GM18858 (cell line): ENCODE measurements around the gene RFX5.
"Not testable (repeated sequence)": the region's sequence is repeated elsewhere in the genome, so short reads cannot be mapped to it uniquely, and the experiment has no call there.

Experiments
- ATAC-seq: cut with Tn5 transposase; IDR thresholded peaks from one replicate; pipeline ENCODE4 v1.9.1; 2021; ENCODE audit not compliant: unreplicated experiment

RFX5 gene

GRCh38 chr1:151362308-151363155 is 15.5 kb upstream of the RFX5 start:
- ATAC-seq = no peak

GRCh38 chr1:151361883-151362282 is 14.8 kb upstream of the RFX5 start:
- no peak for ATAC-seq

- ATAC-seq = no peak
Measured at GRCh38 chr1:151356696-151357095, 9.6 kb upstream of the RFX5 start.

DNA sequence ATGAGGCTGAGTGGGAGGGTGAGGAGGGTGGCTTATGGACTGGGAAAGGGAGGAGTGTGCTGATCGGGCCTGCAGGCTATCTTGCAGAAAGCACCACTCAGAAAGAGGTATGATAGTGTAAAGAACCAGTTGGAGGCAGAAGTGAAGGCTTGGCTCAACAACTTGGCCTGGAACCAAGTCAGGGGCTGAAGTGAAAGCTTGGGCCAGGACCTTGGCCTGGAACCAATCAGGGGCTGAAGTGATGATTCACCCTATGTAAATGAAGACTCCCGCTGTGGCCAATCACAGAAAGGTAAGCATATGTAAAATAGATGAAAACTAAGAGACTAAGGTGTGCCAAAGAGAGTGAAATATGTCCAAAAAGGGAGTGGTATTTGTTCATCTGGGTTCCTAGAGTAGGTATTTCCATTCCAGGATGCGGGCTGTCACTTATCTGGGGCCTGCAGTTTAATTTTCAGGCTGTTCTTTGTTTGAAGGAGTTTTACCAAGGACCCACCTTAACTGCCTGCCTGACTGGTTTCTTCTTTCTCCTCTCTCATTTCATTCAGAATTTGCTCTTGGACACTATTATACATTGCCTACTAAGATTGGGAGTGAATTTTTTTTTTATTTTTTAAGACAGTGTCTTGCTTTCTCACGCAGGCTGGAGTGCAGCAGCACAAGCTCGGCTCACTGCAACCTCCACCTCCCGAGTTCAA is 5.1 kb upstream of the RFX5 start:
- ATAC-seq = no peak

- not testable (repeated sequence) for ATAC-seq
Measured at GRCh38 chr1:151350323-151350722, 3.3 kb upstream of the RFX5 start.

GRCh38 chr1:151347523-151348246 is 633 bp upstream of the RFX5 start:
- no peak for ATAC-seq

- ATAC-seq = no peak
Measured at GRCh38 chr1:151346082-151346768, 827 bp downstream of the RFX5 start.

DNA sequence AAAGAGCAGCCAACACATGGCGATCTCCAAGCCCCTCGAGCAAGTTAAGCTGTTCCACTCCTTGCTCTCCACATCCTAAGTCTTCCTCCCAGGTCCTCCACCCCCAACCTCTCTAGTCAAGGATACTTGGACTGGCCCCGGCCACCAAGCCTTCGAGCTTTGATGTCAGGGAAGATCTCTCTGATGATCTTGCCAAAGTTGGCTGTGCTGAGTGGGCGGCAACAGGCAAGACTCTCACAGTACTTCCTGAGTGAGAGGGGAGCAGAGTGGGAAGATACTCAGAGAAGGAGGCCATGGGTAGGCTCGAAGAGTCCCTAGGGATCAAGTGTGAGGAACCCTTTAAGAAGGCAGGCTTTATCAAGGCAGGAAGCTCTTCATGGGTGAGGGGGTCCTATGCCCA is 2.8 kb downstream of the RFX5 start:
- no peak for ATAC-seq

GRCh38 chr1:151343587-151343986 is 3.5 kb downstream of the RFX5 start:
- ATAC-seq = no peak

DNA sequence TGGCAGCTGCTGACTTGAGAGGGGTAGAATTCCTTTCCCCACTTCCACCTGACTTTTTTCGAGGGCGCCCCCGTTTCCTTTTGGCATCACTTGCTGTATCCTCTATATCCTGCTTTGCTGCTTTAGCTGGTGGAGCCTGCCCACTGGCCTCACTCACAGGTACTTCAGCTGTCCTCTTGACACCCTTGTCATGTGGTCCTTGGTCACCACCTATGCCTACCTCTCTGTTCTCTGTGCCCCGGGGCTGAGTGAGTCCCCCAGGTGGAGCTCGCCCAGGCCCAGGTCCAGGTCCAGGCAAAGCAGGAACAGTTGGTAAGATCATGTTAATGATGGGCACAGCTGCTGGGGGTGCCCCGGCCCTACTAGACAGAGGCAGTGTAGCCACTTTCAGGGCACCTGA is 4.5 kb downstream of the RFX5 start:
- ATAC-seq = no peak

DNA sequence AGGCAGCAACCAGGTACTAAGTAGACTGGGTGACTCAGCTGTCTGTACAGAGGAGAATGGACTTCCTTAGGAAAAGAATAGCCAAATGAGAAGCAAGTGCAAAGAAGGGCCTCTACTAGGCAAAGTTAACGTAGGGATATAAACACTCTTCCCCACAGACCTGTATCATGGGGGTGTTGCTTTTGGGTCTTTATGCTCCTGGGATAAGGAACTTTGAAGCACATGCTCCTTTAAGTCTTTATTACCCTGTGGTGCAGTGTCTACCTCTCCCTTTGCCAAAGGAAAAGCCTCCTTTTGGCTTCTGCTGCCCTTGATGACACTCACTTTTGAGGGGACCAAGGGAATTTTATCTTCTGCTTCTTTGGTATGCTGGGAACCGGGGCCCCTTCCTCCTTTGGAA is 5.0 kb downstream of the RFX5 start:
- no peak for ATAC-seq

GRCh38 chr1:151340870-151341754 is 5.9 kb downstream of the RFX5 start:
- ATAC-seq = no peak

DNA sequence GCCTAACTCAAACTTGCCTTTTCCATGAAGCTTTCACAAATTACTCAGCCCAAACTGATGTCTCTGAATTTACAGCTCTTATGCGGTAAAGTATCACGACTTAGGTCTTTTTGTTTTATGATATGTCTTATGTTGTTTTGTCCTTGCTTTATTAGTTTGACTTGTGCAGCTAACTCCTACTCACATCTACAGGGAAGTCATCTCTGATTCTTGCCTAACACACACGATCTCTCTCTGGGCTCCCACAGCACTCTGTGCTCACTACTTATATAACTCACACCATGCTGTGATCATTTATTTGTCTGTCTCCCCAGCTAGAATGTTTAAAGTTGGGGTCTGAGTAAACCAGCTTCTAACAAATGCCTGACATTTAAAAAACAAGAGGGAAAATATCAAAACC is 10.5 kb downstream of the RFX5 start:
- ATAC-seq = no peak

DNA sequence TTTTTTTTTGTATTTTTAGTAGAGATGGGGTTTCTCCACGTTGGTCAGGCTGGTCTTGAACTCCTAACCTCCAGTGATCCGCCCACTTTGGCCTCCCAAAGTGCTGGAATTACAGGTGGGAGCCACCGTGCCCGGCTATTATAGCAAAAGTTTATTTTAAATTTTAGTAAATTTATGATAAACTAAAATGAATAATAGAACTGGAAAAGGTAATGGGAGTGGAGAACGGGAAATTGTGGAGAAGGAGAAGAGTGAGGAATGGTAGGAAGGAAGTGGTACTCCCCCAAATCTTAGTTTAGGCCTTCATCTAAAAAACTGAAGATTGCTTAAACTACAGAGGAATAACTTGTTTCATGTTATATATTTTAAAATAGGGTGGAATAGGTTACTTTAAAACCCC is 12.2 kb downstream of the RFX5 start:
- no peak for ATAC-seq

DNA sequence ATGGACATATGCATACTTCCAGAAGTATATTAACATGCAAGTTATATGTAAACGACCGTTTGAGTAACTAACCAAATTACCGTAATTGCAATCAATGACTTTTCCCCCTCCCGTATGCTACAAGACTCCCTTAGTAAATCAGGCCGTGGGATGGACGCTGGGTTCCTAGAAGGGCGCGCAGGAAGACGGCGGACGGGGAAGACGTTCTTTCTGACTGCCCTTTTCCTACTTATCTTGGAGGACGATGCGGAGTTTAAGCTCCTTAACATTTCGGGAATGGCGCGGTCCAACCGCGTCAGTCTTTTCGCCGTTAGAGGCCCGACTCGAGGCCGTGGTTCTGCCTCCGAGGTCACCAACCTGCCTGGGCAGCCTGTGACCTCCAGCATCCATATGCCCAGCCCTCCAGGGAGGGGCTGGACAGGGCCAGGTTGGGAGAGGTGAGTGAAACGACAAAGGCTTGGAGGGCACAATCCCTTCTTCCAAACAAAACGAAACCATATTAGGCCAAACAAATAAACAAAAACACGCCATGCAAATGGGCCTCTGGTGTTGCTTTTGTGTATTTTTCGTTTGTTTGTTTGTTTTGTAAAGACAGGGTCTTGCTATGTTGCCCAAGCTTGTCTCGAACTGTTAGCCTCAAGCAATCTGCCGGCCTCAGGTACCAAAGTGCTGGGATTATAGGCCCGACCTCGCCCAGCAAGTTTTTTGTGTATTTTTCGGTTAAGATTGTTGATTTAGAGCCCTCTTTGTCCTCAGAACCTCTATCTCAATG is 19.0 kb downstream of the RFX5 start:
- no peak for ATAC-seq

DNA sequence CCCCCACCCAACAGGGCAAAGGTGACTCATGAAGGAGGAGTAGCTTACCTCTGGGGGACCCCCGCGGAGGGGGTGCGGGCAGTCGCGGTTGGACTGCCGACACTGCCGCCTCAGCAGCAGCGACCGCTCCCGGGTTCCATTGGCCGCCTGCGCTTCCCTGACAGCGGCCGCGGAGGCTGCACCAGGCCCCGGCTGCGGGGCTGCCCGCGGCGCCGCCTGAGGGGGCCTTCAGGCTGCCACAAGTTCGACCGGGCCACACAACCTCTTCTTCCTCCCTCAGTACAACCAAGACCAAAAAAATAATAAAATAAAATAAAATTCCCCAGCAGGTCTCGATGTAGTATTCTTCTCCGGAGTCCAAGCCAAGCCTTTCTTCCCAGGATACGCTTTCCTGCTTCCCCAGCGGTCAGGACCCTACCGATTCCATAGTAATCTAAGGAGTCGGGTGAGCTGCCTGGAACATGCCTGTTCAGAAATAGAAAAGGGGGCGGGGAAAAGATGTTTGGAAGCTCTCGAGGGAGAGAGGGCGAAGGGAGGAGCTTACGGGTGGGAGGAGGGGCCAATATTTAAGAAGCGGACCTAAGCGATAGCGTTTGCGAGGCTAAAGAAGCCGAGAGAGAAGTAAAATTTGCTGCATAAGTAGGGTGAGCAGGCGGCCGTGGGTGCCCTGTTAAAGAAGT is 19.7 kb downstream of the RFX5 start, which contains the start of gene PI4KB:
PI4KB (minus strand) TSS at position 194 of the 680 bp plus-strand sequence. CDS start 10,935 bp downstream, outside the sequence.
- no peak for ATAC-seq

GRCh38 chr1:151326619-151327222 is 20.3 kb downstream of the RFX5 start:
- ATAC-seq = no peak
